ENCODE results near the gene PLEKHA1.

Gene PLEKHA1

DNA sequence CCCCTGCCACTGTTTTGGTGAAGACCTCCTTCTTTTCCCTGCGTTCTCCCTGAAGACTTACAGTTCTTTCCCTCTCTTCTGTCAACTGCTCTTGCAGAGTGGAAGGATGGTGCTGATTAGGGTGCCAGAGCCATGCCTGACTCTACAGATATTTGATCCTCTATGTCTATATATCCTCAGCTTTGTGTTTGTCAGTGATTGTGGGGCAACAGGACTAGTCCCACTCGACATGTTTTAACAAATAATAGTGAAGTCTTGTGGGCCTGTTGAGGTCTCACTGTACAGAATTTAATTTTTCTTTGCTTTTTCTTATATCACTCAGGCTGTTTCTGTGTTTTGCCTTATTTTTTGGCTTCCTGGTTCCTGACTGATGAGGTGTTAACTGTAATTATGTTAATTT lies 5.0 kb downstream of the PLEKHA1 start:
- no peak for DNase-seq

DNA sequence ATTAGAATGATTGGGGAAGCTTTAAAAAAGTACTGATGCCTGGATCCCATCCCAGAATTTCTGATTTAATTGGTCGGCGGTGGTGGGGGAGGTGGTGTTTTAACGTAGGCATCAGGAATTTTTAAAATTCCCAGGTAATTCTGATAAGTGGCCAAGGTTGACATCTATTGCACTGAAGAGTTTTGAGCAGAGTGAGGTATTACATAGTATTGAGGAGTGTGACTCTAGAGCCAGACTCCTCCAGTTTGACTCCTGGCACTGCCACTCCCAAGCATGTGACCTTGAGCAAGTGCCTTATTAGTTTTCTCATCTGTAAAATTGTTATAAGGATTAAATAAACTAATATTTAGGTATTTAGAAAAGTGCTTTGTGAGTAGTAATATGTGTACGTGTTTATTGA lies 6.2 kb downstream of the PLEKHA1 start:
- no peak for DNase-seq

DNA sequence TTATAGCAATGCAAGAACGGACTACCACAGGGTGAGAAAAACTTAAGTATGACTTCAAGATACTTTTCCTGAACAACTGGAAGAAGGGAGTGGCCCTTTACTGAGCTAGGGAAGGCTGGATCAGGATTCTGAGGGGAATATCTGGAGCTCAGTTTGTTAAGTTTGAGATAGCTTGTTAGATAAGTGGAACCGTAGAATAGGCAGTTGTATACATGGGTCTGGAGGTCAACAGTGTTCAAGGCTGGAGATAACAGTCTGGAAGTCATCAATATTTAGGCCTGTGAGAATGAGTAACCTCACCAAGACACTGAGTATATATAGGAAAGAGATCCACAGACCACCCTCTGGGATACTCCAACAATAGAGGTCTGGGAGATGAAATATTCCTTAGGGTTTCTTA lies 7.2 kb downstream of the PLEKHA1 start:
- no peak for DNase-seq

DNA sequence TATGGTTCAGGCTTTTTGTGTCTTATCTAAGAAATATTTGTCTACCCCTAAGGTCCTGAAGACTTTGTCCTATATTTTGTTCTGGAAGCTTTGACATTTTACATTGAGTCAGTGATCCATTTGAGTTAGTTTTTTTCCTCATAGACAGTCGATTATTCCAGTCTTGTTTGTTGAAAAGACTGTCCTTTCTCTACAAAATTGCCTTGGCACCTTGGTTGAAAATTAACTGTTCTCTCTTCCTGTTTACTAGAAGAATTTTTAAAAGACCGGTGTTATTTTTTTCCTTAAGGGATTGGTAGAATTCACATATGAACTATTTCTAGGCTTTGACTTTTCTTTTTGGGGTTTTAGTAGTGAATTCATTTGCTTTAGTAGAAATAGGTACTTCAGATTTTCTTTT lies 12.0 kb downstream of the PLEKHA1 start:
- no peak for DNase-seq

DNA sequence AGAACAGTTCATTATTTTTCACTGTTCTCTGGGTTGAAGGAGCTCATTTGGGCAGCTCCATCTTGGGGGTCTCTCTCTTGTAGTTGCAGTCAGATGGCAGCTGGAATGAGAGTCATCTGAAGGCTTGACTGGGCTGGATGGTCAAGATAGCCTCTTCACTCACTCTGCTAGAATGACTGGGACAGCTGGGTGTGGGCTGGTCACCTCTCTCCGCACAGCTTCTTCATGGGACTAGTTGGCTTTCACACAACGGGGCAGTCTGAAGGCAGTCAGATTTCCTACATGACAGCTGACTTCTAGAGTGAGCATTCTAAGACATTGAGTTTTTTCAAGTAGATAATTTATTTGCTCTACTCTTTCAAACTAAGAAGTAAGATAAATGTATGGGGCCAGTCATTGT lies 13.1 kb downstream of the PLEKHA1 start:
- no peak for DNase-seq

DNA sequence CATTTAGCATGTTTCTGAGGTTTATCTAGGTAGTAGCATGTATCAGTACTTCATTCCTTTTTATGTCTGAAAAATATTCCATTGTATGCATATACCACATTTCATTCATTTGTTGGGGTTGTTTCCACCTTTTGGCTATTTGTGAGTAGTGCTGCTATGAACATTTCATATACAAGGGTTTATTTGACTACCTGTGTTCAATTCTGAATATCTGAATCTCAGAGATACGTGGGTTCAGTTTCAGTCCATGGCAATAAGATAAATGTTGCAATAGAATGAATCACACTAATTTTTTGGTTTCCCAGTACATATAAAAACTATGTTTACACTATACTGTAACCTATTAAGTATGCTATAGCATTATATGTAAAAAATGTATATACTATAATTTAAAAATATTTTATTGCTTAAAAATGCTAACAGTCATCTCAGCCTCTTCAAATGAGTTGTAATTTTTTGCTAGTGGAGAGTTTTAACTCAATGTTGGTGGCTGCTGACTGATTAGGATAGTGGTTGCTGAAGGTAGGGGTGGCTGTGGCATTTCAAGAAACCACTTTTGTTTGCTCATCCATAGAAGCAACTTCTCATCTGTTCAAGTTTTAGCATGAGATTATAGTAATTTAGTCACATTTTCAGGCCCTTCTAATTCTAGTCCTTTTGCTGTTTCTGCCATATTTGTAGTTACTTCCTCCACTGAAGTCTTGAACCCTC lies 13.9 kb downstream of the PLEKHA1 start:
- no peak for DNase-seq

DNA sequence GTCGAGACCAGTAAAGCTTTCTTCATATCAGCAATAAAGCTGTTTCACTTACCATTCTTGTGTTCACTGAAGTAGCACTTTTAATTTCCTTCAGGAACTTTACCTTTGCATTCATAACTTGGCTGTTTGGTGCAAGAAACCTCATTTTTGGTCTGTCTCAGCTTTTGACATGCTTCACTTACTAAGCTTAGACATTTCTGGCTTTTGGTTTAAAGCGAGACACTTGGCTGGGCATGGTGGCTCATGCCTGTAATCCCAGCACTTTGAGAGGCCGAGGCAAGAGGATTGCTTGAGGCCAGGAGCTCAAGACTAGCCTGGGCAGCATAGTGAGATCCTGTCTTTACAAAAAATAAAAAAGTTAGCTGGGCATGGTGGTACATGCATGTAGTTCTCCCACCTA lies 15.8 kb downstream of the PLEKHA1 start:
- DNase-seq = no peak

DNA sequence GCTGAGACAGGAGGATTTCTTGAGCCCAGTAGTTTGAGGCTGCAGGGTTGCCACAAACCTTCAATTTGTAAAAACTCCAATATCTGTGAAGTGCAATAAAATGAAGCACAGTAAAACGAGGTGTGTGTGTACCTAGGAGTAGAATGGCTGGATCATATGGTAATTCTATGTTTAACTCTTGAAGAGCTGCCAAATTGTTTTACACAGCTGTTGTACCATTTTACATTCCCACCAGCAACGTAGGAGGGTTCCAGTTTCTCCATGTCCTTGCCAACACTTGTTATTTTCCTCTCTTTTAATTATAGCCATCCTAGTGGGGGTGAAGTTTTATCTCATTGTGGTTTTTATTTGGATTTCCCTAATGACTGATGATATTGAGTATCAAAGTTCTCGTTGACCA lies 16.2 kb downstream of the PLEKHA1 start:
- DNase-seq = no peak

DNA sequence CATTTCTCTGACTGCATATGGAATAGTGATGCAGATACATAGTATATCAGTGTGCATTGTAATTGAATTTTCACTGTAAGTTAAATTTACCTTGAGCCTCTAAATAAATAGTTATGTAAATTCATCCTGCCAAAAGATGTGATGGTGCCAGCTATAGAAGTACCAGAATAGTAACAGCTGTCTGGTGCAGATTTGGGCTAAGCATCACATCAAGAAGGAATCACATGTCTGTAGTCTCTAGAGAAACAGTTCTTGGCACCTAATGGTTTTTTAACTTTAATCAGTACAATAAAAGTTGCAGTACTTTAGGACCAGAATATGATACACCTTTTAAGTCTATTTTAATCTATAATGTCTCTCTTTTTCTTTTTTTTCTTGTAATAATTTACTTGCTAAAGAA lies 17.4 kb downstream of the PLEKHA1 start:
- no peak for DNase-seq

DNA sequence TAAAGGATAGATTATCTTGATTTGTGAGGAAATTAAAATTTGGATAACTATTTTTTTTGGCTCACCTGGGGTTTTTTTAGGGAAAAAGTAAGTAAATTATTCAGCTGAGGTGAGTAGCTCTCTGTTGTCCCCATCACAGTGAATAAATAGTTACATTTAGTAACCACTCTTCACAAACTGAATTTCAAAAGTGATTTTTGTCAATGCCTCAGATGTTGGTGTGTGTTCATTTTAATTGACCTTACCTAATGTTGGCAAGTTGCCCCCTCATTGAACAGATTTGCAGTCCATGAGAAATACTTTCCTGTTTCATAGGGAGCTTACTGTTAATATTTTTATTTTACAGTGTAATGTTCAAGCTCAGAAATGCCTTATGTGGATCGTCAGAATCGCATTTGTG lies 18.3 kb downstream of the PLEKHA1 start:
- no peak for DNase-seq

DNA sequence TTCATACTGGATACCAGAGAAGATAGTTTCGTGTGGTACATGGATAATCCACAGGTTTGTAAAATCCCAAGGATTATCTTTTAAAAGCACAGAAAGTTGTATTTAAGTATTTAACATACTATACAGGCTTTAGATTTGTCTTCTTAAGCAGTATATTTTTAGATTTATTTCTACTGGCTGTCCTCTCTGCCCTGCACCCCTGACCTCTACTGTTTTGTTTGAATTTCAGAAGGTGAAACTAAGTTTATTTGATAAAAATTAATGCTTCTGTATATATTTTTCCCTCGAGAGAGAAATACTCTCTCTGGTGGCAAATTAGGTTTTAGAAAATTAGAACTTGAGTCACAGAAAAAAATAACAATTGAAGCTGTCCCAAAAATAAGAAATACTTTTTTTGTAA lies 18.8 kb downstream of the PLEKHA1 start:
- DNase-seq = no peak

DNA sequence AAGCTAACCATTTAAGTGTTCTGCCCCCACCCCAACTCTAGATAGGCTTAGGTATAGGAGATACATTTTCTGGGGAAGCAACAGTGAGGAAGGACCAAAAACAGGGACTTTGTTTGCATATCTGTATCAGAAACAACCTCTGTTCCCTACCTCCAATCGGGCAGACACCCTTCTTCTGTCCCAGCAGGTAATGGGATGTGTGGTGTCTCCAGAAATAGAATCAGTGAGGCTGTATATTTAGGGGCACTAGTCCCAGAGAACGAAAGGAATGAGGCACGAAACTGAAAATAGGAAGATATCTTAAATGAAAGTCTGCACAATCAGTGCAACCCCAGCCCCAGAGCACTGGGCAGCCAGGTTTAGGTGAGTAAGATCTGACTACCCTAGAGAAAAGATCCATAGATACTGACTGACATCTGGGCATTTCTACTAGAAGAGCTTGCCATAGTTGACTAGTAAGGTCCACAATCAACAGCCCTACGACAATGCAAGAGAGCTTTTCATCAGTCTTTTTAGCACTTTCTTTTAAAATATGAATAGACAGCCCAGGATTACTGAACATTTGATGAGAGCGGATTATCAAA lies 28.1 kb downstream of the PLEKHA1 start:
- DNase-seq = no peak

DNA sequence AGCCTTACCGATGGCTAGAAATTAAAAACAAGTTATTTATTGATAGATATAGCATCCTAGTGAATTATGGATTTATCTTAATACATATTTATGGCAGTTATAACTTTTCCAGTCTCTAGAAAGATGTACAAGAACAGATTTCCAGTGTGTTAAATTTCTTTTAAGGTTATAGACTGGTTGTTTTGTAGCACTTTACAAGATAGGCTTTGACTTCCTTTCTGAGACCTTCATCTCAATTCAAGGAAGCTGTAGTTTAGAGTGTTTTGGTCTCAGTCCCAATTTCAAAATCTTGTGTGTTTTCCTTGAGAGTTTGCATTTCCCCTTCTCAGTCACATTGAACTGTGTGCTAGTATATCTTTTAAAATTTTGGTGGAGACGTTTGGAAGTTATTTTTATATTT lies 30.1 kb downstream of the PLEKHA1 start:
- no peak for DNase-seq

DNA sequence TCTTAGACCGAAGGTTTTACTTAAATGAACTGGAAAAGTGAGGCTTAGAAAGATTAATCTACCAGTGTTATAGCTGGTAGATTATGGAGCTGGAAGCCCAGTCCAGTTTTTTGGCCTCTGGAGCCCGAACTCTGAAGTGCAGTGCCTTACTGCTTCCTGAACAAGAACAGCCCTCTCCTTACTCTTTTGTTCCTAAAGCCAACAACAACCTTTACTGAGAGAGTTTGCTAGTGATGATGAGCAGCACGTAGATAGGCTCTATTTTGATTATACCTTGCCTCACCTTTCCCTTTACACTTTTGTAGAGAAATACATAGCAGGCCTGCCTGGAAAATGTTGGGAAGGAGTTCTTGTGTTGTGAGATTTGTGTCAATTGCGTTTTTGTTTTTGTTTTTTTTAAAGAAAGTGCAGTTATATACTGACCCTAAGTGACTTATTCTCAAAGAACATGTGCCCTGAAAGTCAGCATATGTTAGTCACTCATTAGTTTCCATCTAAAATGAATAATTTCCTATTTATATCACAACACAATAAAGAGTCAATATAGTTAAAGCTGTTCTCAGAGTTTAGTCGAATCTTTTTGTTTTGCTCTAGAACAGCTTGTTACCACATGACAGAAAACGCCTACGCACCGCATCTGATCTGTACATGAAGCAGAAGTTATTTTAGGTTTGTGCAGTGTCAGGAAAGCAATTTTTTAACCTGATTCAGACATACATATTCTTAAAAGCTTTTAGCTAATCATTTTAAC lies 33.0 kb downstream of the PLEKHA1 start:
- DNase-seq = peak in 1 of 2 donors; percentile 40

DNA sequence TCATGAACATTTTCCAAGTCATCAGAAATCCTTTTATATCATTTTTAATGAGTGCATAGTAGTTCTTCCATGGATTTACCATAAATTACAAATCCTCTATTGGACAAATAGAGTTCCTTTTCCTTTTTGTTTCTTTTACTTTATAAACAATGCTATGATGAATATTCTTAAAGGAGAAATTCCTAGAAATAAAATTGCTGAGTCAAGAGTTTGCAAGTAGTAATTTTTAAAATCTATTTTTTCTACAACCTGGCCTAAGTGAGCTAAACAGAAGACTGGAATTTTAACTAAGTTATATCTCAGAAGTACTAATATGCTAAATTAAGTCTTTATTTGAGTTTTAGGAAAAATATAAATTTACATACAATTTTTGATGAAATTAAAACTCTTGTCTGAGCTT lies 38.8 kb downstream of the PLEKHA1 start:
- no peak for DNase-seq

DNA sequence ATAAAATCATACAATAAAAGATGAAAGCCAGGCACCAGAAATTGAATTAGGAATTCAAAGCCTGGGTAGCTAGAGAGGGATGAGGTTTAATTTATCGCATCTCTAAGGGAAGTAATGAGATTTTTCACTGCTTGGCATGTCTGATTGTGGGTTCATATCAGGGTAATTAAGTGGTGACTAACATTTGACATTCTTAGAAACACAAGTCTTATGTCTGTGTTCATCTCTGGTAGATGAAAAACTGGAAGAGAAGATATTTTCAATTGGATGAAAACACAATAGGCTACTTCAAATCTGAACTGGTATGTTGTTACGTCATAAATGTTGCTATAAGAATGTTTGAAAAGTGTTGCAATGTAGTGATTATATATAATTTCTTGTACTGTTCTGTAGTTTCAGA lies 43.2 kb downstream of the PLEKHA1 start:
- no peak for DNase-seq

DNA sequence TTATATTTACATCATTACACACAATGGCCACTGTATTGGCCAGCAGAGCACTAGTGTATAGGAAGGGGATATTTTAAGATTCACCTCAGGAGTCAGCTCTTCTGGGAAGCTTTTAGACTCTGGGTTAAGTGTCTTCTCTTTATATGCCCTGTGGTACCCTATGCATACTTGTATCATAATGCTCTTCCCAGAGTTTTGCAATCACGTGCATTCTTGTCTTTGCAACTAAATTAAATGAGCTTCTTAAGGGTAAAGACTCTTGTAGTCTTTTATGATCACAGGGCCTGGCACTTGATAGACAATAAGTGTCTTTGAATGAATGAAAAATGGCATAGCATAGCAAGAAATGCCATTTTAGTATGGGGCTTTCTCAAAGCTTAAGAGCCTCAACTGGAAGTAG lies 44.5 kb downstream of the PLEKHA1 start:
- DNase-seq = no peak

DNA sequence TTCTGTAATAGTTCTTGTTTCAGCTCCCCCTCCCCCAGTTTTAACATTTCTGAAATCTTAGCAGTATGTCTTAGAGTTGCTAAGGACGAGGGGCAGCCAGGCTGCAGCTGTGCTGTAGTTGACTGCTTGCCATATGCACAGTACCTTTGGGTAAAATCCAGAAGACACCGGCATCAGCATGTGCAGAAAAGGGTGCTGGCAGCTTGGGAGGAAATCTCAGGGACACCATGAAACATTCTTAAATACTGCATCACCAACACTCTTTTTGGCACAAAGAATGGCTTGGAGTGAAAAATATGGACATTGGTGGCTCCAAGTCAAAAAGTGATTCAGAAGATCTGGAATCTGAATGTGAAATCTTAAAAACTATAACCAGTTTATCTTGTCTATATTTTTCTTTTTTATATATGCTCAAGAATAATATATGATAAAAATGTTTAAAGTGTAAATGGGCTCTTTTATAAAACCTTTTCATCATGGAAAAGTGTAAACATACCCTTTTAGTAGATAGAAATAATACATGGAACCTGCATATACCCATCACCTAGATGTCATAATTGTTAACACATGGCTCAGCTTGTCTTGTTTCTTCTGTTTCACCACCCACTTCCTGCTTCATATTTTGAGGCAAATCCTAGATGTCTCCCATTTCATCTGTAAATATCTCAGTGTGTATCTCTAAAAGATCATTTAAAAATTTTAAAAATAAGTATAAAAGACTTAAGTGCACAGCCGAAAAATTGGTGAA lies 45.5 kb downstream of the PLEKHA1 start:
- DNase-seq = no peak

DNA sequence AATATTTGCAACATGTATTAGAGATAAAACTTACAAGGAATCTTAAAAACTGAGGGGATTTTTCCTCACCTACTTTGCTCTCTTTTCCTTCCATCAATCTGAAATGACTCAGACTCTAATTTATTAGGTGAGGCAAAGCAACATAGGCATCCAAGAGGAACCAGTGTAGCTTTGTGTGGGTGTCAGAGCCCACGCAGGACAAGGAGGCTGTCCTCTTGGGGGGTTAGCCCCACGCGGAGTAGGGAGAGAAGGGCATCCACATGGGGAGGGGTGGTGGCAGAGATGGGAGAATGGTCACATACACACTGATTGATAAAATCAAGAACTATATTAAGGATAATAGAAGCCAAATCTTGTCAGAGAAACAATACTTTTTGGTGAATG lies 46.1 kb downstream of the PLEKHA1 start:
- DNase-seq = no peak

DNA sequence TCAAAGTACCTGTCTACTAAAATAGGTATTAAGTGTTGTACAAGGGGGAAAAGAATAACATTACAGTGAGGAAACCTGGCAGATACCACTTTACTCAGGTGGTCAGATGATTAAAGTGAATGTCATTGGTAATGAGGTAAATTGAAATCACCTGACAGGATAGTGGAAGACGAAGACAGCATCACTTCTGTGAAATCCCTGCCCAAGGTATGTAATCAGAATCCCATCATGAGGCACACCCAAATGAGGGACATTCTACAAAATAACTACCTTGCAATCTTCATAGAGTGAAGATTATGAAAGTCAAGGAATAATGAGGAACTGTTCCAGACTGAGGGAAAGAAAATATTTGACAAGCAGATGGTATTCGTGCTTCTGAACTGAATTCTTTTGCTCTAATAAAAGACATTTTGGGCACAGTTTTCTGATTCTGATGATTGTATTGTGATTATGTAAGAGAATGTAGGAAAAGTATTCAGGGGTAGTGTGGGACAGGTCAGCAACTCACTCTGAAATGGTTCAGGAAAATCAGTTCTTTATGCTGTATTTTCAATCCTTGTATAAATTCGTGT lies 46.6 kb downstream of the PLEKHA1 start:
- DNase-seq = no peak

DNA sequence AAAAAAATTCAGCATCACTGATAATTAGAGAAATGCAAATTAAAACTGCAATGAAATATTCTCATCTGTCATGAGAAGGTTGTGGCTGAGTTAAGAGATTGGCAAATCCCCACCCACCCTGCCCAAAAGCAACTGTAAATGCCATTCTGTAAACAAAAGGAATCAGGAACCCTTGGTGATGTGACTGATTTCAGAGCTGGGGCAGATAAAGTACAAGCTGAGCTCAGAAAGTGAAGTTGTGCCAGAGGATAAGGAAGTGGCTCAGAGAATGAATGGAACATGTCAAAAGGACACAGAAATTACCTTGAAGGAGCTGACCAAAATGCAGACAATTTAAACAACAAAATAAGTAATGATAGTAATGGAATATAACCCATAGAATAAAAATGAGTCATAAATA lies 47.2 kb downstream of the PLEKHA1 start:
- no peak for DNase-seq

DNA sequence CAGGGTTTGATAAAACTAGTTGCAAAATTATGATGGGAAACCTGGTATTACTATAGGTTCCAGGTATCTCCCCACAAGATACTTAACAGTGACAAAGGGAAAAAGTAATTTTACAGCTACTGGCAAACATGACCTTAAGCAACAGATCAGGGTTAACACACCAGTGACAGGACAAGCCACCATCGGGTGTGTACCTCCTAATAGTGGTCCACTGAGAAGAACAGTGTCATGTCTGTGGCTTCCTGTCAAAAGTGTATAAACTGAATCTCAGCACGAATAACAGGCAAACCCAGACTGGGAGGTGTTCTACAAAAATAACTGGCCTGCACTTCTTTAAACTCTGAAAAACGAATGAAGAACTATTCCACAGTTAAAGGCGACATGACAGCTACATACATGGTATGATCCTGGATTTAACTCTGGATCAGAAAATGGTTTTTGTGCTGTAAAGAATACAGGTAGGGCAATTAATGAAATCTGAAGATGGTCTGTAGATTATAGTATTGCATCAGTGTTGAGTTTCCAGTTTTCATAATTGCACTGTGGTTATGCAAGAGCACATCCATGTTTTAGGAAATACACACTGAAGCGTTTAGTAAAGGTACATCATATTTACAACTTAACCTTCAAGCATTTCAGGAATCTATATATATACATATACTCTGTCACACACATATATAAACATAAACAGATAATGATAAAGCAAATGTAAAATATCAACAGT lies 47.9 kb downstream of the PLEKHA1 start:
- no peak for DNase-seq

DNA sequence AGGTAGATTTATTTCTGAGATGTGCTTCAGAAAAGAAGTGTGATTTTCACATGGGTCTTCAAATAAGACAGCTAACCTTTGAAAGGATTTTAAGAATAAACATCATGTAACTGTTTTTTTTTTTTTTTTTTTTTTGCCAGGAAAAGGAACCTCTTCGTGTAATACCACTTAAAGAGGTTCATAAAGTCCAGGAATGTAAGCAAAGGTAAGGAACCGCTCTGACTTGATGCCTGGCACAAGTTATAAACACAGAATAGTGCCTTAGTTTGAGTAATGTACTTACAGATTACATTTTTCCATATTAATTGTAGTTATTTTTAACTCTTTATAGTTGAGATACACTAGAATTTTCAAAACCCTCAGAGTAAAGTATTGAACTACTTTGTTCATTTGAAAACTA lies 49.6 kb downstream of the PLEKHA1 start:
- no peak for DNase-seq
